Measurements from ENCODE around the gene ZFP36L1.

Gene ZFP36L1

DNA sequence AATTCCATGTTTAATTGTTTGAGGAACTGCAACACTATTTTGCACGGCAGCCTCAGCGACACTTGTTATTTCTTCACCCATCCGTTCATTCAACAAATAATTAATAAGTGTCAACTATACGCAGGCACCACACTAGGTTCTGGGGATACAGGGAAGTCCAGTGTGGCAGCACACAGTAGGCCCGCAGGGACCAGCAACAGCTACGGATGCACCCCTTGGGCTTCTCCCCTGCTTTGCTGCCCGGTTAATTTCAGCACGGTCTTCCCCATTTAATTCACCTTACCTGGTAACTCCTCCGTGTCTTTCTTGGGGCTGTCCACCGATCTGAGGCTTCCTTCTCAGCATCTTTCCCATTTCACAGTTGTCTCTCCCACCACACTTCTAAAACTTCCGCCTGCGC, 48.3 kb downstream of the ZFP36L1 start:
- no peak for DNase-seq (ENCODE audit: low read depth, low spot score)
- ChIA-PET CTCF (no interaction called here), POLR2A (no interaction called here)
- H3K4me3 ChIP-seq (ENCODE audit: low read depth, low read length) = no peak overlapping the region
- TF ChIP-seq, protein P1, sequence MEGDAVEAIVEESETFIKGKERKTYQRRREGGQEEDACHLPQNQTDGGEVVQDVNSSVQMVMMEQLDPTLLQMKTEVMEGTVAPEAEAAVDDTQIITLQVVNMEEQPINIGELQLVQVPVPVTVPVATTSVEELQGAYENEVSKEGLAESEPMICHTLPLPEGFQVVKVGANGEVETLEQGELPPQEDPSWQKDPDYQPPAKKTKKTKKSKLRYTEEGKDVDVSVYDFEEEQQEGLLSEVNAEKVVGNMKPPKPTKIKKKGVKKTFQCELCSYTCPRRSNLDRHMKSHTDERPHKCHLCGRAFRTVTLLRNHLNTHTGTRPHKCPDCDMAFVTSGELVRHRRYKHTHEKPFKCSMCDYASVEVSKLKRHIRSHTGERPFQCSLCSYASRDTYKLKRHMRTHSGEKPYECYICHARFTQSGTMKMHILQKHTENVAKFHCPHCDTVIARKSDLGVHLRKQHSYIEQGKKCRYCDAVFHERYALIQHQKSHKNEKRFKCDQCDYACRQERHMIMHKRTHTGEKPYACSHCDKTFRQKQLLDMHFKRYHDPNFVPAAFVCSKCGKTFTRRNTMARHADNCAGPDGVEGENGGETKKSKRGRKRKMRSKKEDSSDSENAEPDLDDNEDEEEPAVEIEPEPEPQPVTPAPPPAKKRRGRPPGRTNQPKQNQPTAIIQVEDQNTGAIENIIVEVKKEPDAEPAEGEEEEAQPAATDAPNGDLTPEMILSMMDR (IDR thresholded peaks at IDR 0.05; ENCODE audit: insufficient read depth, low read length, missing control alignments) = no peak

DNA sequence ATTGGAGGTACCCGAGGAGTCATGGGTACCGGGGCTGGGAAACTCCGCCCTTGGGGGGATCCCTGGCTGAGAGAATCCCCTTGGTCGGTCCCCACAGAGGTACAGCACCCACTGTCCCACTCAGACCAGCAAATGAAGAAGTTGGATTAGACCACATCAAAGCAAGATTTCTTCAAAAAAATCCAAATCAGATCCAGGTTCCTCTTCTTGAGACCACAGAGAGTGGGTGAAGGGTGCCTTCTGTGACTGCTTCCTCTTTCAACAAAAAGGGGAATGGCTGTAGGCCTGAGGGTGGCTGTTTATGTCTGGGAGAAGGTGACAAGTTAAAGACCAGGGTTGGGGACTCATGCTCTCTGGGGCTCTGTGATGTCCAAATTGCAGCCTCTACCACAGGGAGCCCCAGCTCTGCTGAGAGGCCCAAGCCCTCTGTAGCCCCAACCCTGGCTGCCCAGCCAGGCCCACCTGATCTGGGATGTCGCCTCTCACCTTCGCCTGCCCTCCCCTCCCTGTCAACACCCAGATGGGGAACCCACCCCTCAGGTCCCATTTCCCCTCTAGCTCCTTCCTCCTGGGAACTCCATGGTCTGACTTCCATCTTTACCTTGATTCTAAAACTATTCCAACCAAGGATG, 50.9 kb downstream of the ZFP36L1 start:
- CTCF ChIA-PET = no interaction called here
- H3K4me3 ChIP-seq (ENCODE audit: low read depth, low read length) = no peak overlapping the region
- TF ChIP-seq, protein P1 (IDR thresholded peaks at IDR 0.05; ENCODE audit: insufficient read depth, low read length, missing control alignments) = no peak
- POLR2A ChIA-PET = no interaction called here
- no peak for DNase-seq (ENCODE audit: low read depth, low spot score)

DNA sequence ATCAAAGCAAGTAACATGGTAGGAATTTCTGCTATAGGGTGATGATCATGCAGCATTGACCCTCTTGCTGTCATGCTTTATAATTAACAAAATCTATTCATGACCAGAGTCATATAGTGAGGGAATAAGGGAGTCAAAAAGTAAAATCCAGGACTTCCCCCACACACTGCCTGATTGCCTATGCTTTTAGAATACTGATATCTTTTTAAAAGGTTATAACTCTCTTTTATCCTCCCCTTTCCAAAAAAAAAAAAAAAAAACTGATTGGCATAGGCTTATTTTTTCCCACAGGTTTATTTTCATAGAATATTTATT, 51.4 kb downstream of the ZFP36L1 start:
- ChIA-PET CTCF (no interaction called here), POLR2A (no interaction called here)
- no peak for DNase-seq (ENCODE audit: low read depth, low spot score)
- H3K4me3 ChIP-seq (ENCODE audit: low read depth, low read length) = no peak overlapping the region
- TF ChIP-seq, protein P1 (IDR thresholded peaks at IDR 0.05; ENCODE audit: insufficient read depth, low read length, missing control alignments) = no peak

DNA sequence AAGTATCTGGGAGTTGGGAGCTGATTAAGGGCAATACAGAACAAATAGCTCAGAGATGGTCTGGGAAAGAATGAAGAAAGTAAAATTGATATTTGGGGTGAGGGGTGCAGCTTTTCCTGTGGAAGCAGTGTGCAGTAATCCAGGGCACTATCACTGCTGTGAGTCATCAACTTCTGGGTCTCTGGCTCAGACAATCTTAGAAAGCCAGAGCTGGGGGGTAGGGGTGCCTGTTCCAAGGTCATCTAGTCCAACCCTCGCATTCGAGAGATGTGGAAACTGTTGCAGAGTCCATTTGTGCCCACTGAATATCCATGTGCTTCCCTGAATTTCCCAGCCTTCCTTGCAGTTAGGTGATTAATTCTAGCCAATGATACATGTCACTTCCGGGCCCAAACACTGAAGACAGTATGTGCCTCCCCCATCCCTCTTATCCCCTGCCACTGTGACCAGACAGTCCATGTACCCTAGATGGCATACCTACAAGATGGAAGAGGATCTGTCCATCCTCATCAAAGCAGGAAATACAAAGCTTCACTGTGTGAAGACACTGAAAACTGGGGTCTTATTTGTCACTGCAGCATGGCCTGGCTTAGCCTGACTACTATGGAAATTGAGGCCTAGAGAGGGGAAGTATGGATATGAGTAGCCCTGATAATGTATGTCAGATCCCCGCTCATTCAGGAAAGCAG, 51.9 kb downstream of the ZFP36L1 start:
- ChIA-PET CTCF (no interaction called here), POLR2A (no interaction called here)
- DNase-seq (ENCODE audit: low read depth, low spot score) = no peak
- no peak overlapping the region for H3K4me3 ChIP-seq (ENCODE audit: low read depth, low read length)
- TF ChIP-seq, protein P1 (IDR thresholded peaks at IDR 0.05; ENCODE audit: insufficient read depth, low read length, missing control alignments) = no peak

DNA sequence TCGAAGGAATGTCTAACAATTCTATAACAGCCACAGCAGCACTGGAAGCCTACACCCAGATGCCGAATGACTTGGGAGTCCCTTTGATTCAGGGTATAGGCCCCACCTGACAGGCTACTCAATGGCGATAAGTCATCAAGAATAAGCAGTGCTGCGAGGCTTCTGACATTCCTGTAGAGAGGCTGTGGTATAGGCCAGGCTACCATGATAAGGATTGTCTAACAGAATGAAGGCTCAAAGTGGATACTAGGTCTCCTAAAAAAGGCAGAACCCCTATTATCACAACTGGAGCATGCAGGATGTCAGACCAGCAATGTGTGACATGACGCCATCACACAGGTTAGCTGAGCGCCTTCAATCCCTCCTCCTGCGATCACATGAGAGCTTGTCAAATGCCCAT, 53.2 kb downstream of the ZFP36L1 start:
- ChIA-PET CTCF (no interaction called here), POLR2A (no interaction called here)
- TF ChIP-seq, protein P1 (IDR thresholded peaks at IDR 0.05; ENCODE audit: insufficient read depth, low read length, missing control alignments) = no peak
- no peak overlapping the region for H3K4me3 ChIP-seq (ENCODE audit: low read depth, low read length)
- DNase-seq (ENCODE audit: low read depth, low spot score) = no peak

DNA sequence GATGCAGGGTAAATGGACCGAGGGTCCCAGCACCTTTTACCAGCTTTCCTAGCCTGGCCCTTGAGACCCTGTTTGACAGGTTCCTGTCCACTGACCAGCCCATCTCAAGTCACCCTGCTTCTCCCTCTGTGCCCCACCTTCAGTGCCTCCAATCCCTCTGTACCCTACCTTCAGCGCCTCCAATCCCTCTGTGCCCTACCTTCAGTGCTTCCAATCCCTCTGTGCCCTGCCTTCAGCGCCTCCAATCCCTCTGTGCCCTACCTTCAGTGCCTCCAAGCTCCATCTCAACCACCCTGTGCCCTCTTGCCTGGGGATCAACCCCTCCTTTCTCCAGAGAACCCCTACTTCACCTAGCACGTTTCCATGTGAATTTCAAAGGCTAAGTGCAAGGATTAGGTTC, 54.3 kb downstream of the ZFP36L1 start:
- POLR2A ChIA-PET = no interaction called here
- DNase-seq (ENCODE audit: low read depth, low spot score) = no peak
- H3K4me3 ChIP-seq (ENCODE audit: low read depth, low read length) = no peak overlapping the region
- TF ChIP-seq, protein P1 (IDR thresholded peaks at IDR 0.05; ENCODE audit: insufficient read depth, low read length, missing control alignments) = no peak
- CTCF ChIA-PET = no interaction called here

Measured in AG04449 (cell line).